ENCODE measurements around the gene TLN1. TPM values are rescaled to one million over a fixed set of nuclear protein-coding genes. Genes with fewer than 3 reads are reported as not detected.

TLN1 gene
- total RNA-seq, 1 donor from 2014 or later, result 114 TPM

DNA sequence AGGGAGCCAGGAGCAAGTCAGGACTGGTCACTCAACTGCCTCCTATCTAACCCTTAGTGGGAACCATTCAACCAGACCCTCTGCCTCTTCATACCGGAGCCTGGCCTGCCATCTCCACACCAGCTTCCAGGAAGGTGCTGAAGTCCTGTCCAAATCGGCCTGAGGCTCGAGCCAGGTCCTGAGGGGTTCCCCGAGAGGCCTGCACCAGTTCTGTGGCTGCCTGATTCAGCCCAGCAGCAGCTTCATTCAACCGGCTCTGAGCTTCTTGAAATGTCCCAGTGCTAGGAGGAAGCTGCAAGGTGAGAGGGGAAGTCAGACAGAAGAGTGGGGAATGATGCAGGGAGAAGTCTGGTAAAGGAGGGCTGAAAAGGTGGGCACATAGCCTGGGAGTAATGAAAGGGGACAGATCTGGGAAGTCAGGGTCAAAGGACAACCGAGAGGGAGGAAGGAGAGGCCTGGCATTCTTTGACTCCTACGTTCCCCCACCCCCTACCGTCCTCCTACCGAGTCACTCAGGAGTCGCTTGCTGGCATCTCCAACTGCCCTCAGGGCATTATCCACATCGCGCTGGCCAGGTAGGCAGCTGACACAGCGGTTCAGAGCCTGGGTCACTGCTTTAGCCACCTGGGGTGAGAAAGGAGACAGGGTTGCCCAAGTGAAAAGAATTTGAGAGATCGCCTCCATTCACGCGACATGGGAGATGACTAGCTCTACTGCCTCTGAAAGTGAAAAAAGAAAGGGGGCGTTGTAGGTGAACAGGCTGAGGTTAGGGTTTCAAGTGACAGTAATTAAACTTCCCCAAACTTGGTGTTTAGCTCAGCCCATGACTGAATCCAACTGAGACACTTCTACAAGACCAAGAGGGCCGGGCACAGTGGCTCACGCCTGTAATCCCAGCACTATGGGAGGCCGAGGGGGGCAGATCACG, 20.2 kb downstream of the TLN1 start:
- H3K4me3 ChIP-seq (ENCODE audit: low read depth, low read length), result no peak overlapping the region
- no peak for DNase-seq (ENCODE audit: low read depth)
- TF ChIP-seq CTCF (conservative IDR thresholded peaks at IDR 0.05; ENCODE audit: low read depth, low read length), result no peak

DNA sequence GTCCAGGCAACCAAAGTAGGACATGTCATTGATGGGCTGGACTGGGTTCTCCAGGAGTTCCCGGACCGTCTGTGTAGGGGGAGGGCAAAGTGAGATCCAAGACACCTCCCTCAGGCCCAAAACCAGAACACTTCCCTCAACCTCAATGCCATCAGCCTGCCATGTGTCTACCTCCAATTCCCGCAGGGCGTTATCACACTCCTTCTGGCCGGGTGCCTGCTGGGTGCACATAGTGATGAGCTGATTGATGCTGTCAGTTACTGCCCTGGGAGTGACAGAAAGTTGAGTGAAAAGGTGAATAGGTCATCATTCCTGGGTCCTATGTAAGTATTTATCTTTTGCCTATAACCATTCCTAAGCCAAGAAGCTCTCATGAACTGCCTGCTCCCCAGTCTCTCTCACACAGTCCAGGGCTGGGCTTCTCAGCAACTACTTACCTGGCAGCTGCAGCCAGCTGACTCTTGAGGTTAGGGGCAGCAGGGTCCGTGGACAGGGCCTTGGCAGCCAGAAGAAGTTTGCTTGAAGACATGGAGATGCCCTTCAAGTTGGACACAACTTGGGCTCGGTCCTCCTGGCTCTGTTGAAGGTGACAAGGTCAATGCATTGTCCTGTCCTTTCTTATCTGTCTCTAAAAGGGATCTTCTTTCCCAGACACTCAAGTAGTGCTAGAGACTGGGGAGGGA, 21.0 kb downstream of the TLN1 start:
- TF ChIP-seq CTCF (conservative IDR thresholded peaks at IDR 0.05; ENCODE audit: low read depth, low read length), result no peak
- no peak overlapping the region for H3K4me3 ChIP-seq (ENCODE audit: low read depth, low read length)
- DNase-seq (ENCODE audit: low read depth), result no peak

GRCh38 chr9:35708146-35708545, 23.8 kb downstream of the TLN1 start:
- TF ChIP-seq CTCF (conservative IDR thresholded peaks at IDR 0.05; ENCODE audit: low read depth, low read length), result no peak
- no peak for DNase-seq (ENCODE audit: low read depth)
- no peak overlapping the region for H3K4me3 ChIP-seq (ENCODE audit: low read depth, low read length)

GRCh38 chr9:35706951-35707350, 25.0 kb downstream of the TLN1 start:
- DNase-seq (ENCODE audit: low read depth), result no peak
- TF ChIP-seq CTCF (conservative IDR thresholded peaks at IDR 0.05; ENCODE audit: low read depth, low read length), result no peak
- no peak overlapping the region for H3K4me3 ChIP-seq (ENCODE audit: low read depth, low read length)

- TF ChIP-seq CTCF (conservative IDR thresholded peaks at IDR 0.05; ENCODE audit: low read depth, low read length), result no peak
- DNase-seq (ENCODE audit: low read depth), result no peak
- H3K4me3 ChIP-seq (ENCODE audit: low read depth, low read length), result no peak overlapping the region
Observed at GRCh38 chr9:35705836-35706430, 26.1 kb downstream of the TLN1 start.

GRCh38 chr9:35705372-35705771, 26.6 kb downstream of the TLN1 start:
- no peak overlapping the region for H3K4me3 ChIP-seq (ENCODE audit: low read depth, low read length)
- DNase-seq (ENCODE audit: low read depth), result no peak
- no peak for TF ChIP-seq CTCF (conservative IDR thresholded peaks at IDR 0.05; ENCODE audit: low read depth, low read length)

All from epithelial cell of proximal tubule (primary cell).